ENCODE measurements around the gene EZH2. TPM values are rescaled to one million over a fixed set of nuclear protein-coding genes. Genes with fewer than 3 reads are reported as not detected.

The EZH2 gene
- total and polyA plus RNA-seq, 2 experiments from 2014 or later = 10.7 to 11.7 TPM

DNA sequence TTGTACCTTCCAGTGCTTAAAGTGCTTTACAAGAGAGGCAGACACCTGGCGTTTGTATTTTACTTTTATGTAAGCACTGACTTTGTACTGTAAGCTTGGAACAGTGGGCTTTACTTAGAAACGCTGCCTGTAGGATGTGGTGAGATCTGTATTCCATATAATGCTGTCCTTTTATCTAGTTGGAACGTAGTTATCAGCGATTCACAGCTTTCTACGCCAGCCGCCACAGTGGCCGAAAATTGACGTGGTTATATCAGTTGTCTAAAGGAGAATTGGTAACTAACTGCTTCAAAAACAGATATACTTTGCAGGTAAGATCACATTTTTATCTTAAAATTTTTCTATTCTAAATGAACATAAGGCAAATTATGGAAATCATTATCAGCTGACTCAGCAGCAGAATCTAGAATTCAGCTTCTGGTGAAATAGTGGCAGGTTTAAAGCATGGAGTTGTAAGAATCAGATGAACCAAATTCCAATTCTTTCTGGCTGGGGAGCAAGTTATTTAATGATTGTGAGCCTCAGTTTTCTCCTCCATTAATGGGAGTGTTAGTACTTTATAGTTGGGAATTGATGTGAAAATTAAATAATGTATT lies 93.9 kb downstream of the EZH2 start:
- H3K9me3 ChIP-seq (ENCODE audit: low read depth) = no peaks in the 10 kb centered on the region
- H3K36me3 ChIP-seq (replicated peaks; ENCODE audit: insufficient read depth, low read depth) = no peaks in the 10 kb centered on the region
- TF ChIP-seq EZH2 (IDR thresholded peaks at IDR 0.05; ENCODE audit: borderline replicate concordance) = no peak
- TF ChIP-seq, protein P1, sequence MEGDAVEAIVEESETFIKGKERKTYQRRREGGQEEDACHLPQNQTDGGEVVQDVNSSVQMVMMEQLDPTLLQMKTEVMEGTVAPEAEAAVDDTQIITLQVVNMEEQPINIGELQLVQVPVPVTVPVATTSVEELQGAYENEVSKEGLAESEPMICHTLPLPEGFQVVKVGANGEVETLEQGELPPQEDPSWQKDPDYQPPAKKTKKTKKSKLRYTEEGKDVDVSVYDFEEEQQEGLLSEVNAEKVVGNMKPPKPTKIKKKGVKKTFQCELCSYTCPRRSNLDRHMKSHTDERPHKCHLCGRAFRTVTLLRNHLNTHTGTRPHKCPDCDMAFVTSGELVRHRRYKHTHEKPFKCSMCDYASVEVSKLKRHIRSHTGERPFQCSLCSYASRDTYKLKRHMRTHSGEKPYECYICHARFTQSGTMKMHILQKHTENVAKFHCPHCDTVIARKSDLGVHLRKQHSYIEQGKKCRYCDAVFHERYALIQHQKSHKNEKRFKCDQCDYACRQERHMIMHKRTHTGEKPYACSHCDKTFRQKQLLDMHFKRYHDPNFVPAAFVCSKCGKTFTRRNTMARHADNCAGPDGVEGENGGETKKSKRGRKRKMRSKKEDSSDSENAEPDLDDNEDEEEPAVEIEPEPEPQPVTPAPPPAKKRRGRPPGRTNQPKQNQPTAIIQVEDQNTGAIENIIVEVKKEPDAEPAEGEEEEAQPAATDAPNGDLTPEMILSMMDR (IDR thresholded peaks at IDR 0.05; ENCODE audit: poor library complexity) = no peak
- TF ChIP-seq EZH2phosphoT487 (IDR thresholded peaks at IDR 0.05; ENCODE audit: low read depth, severe bottlenecking, unreplicated experiment) = no peak
- H3K79me2 ChIP-seq = no peaks in the 10 kb centered on the region
- no peaks in the 10 kb centered on the region for H3K27me3 ChIP-seq
- H4K20me1 ChIP-seq (ENCODE audit: insufficient read depth, poor library complexity, severe bottlenecking) = no peaks in the 10 kb centered on the region
- H3K9me2 ChIP-seq (replicated peaks; ENCODE audit: insufficient read depth) = no peaks in the 10 kb centered on the region
- no peak overlapping the region for H3K27ac ChIP-seq
- no peak for DNase-seq (ENCODE audit: low spot score)
- no peak overlapping the region for H3K4me2 ChIP-seq
- no peaks in the 10 kb centered on the region for H3K4me1 ChIP-seq (ENCODE audit: insufficient read depth)
- H3K4me3 ChIP-seq = no peak overlapping the region
- H2AFZ ChIP-seq = no peak overlapping the region
- 94% methylated on average over 8 of the region's 8 CpGs for WGBS (ENCODE audit: low lambda C conversion rate, missing lambda C conversion rate)

DNA sequence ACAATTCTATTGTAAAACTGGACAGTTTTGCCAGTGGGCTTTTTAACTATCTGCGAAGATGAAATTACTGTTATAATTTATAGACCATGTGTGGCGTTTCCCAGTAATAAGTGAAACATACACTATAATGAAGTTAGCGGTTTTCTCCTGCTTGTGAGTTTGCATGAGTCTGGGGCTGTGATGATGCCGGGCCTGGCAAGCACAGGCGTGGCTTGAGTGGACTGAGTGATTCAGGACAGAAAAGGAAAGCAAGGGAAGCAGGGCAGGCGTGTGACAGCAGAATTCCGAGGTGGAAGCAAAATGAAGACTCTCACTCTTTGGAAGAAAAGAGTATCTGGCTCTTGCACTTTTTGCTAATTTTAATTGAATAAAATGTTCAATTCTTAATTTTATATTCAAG lies 94.9 kb downstream of the EZH2 start:
- Histone ChIP-seq H3K27me3 (no peaks in the 10 kb centered on the region), H3K4me3 (no peak overlapping the region), H3K79me2 (no peaks in the 10 kb centered on the region), H3K36me3 (replicated peaks; ENCODE audit: insufficient read depth, low read depth) (no peaks in the 10 kb centered on the region), H3K27ac (no peak overlapping the region), H3K9me3 (ENCODE audit: low read depth) (no peaks in the 10 kb centered on the region), H3K4me2 (no peak overlapping the region), H4K20me1 (ENCODE audit: insufficient read depth, poor library complexity, severe bottlenecking) (no peaks in the 10 kb centered on the region), H3K9me2 (replicated peaks; ENCODE audit: insufficient read depth) (no peaks in the 10 kb centered on the region), H3K4me1 (ENCODE audit: insufficient read depth) (no peaks in the 10 kb centered on the region), H2AFZ (no peak overlapping the region)
- DNase-seq (ENCODE audit: low spot score) = no peak
- WGBS (ENCODE audit: low lambda C conversion rate, missing lambda C conversion rate) = 94% methylated on average over 7 of the region's 7 CpGs
- TF ChIP-seq EZH2 (IDR thresholded peaks at IDR 0.05; ENCODE audit: borderline replicate concordance) = no peak
- no peak for TF ChIP-seq EZH2phosphoT487 (IDR thresholded peaks at IDR 0.05; ENCODE audit: low read depth, severe bottlenecking, unreplicated experiment)
- TF ChIP-seq, protein P1 (IDR thresholded peaks at IDR 0.05; ENCODE audit: poor library complexity) = no peak

DNA sequence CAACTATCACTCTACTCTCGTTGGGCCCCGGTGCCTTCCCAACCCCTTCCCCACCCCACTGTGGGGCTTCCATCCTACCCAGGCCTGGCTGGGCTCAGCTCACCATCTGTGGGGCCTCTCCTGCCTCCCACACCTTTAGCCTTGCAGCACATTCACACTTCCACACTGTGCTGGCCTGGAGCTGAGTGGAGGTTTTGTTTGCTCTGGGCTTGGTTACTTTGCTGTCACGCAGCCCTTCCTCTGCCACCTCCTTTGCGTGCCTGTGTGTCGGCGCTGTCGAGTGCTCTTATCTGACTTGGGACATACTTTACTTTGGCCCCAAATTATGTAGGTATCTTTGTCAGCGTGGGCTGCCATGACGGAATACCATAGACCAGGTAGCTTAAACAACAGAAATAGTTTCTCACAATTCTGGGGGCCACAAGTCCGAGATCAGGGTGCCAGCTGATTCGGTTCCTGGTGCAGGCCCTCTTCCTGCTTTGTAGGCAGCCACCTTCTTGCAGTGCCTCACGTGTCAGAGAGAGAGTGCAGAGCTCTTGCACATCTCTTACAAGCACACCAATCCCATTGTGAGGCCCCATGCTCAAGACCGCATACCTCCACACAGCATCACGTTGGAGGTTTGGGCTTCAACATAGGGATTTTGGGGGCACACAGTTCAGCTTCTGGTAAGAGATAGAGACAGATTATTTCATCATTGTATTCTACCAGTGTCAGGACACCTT lies 96.4 kb downstream of the EZH2 start:
- H3K4me2 ChIP-seq = no peak overlapping the region
- no peaks in the 10 kb centered on the region for H3K9me2 ChIP-seq (replicated peaks; ENCODE audit: insufficient read depth)
- no peaks in the 10 kb centered on the region for H3K36me3 ChIP-seq (replicated peaks; ENCODE audit: insufficient read depth, low read depth)
- no peak overlapping the region for H3K4me3 ChIP-seq
- no peaks in the 10 kb centered on the region for H3K4me1 ChIP-seq (ENCODE audit: insufficient read depth)
- TF ChIP-seq EZH2phosphoT487 (IDR thresholded peaks at IDR 0.05; ENCODE audit: low read depth, severe bottlenecking, unreplicated experiment) (no peak), EZH2 (IDR thresholded peaks at IDR 0.05; ENCODE audit: borderline replicate concordance) (no peak)
- TF ChIP-seq, protein P1 (IDR thresholded peaks at IDR 0.05; ENCODE audit: poor library complexity) = no peak
- DNase-seq (ENCODE audit: low spot score) = no peak
- no peak overlapping the region for H3K27ac ChIP-seq
- H3K79me2 ChIP-seq = no peaks in the 10 kb centered on the region
- no peaks in the 10 kb centered on the region for H3K27me3 ChIP-seq
- H3K9me3 ChIP-seq (ENCODE audit: low read depth) = no peaks in the 10 kb centered on the region
- no peak overlapping the region for H2AFZ ChIP-seq
- WGBS (ENCODE audit: low lambda C conversion rate, missing lambda C conversion rate) = 90% methylated on average over 14 of the region's 14 CpGs
- H4K20me1 ChIP-seq (ENCODE audit: insufficient read depth, poor library complexity, severe bottlenecking) = no peaks in the 10 kb centered on the region

All from hepatocyte (in vitro differentiated cells).